Measurements from ENCODE around the gene MON1B.

The MON1B gene

GRCh38 chr16:77207030-77207429, 16.0 kb downstream of the MON1B start:
- no peak for DNase-seq (ENCODE audit: low read depth in 1 of 2, low spot score in 1 of 2)
- Histone ChIP-seq H3K4me3 (replicated peaks; ENCODE audit: insufficient read depth, low read length) (no peak overlapping the region), H3K27ac (replicated peaks) (no peak overlapping the region), H3K27me3 (ENCODE audit: insufficient read depth, poor library complexity, severe bottlenecking) (peaks cover 4% of the 10 kb centered on the region)
- TF ChIP-seq REST (IDR thresholded peaks at IDR 0.05; ENCODE audit: insufficient replicate concordance, low read depth) (peak; percentile 84), CTCF (IDR thresholded peaks at IDR 0.05; ENCODE audit: insufficient read depth, low read length) (no peak)

- no peak for TF ChIP-seq POLR2AphosphoS5 (IDR thresholded peaks at IDR 0.05; ENCODE audit: low read depth)
- no peak for TF ChIP-seq REST (IDR thresholded peaks at IDR 0.05; ENCODE audit: insufficient replicate concordance, low read depth)
- TF ChIP-seq SPI1 (IDR thresholded peaks at IDR 0.05; ENCODE audit: borderline replicate concordance, low read depth) = no peak
- no peak for TF ChIP-seq GABPA (IDR thresholded peaks at IDR 0.05; ENCODE audit: low read depth)
- no peak for TF ChIP-seq CTCF (IDR thresholded peaks at IDR 0.05; ENCODE audit: insufficient read depth, low read length)
These were observed 17.4 kb downstream of the MON1B start for GRCh38 chr16:77208382-77208781.

GRCh38 chr16:77211880-77212740, 21.1 kb downstream of the MON1B start:
- no peak overlapping the region for H3K27ac ChIP-seq (replicated peaks)
- no peak for TF ChIP-seq GABPA (IDR thresholded peaks at IDR 0.05; ENCODE audit: low read depth)
- no peak for TF ChIP-seq REST (IDR thresholded peaks at IDR 0.05; ENCODE audit: insufficient replicate concordance, low read depth)
- no peak for TF ChIP-seq SPI1 (IDR thresholded peaks at IDR 0.05; ENCODE audit: borderline replicate concordance, low read depth)
- no peak for TF ChIP-seq CTCF (IDR thresholded peaks at IDR 0.05; ENCODE audit: insufficient read depth, low read length)
- no peak for TF ChIP-seq POLR2AphosphoS5 (IDR thresholded peaks at IDR 0.05; ENCODE audit: low read depth)
- peaks cover 16% of the 10 kb centered on the region for H3K27me3 ChIP-seq (ENCODE audit: insufficient read depth, poor library complexity, severe bottlenecking)
- H3K4me3 ChIP-seq (replicated peaks; ENCODE audit: insufficient read depth, low read length) = peak overlapping the region; percentile 25
- DNase-seq (ENCODE audit: low read depth in 1 of 2, low spot score in 1 of 2) = peak in 1 of 2 experiments; percentile 12

More at GRCh38 chr16:77208382-77208781, 17.4 kb downstream of the MON1B start:
- no peak overlapping the region for H3K4me3 ChIP-seq (replicated peaks; ENCODE audit: insufficient read depth, low read length)
- H3K27me3 ChIP-seq (ENCODE audit: insufficient read depth, poor library complexity, severe bottlenecking) = peaks cover 16% of the 10 kb centered on the region
- H3K27ac ChIP-seq (replicated peaks) = no peak overlapping the region
- DNase-seq (ENCODE audit: low read depth in 1 of 2, low spot score in 1 of 2) = no peak

All from HL-60 (cell line).